Subcutaneous abdominal adipose tissue (tissue), 5 donors: ENCODE data around the gene LMO1.

Source experiments
- H3K27ac ChIP-seq: one replicate; pipeline ENCODE4 v1.7.0; 2013; ENCODE audit warnings: low read depth, mild to moderate bottlenecking, inconsistent platforms, low read length, moderate library complexity
- H3K27me3 ChIP-seq, 5 donors: one replicate each; pipeline ENCODE4 v1.7.0; 2013; ENCODE audit warnings: low read length in 5 of 5, inconsistent platforms in 1 of 5; ENCODE audit not compliant: control insufficient read depth in 5 of 5, insufficient read depth in 4 of 5
- H3K36me3 ChIP-seq, 5 donors: one replicate each; pipeline ENCODE4 v1.7.0; 2013; ENCODE audit warnings: low read length in 5 of 5; ENCODE audit not compliant: control insufficient read depth in 5 of 5, insufficient read depth in 5 of 5
- H3K4me1 ChIP-seq, 5 donors: one replicate each; pipeline ENCODE4 v1.7.0; 2013; ENCODE audit warnings: low read length in 5 of 5, mild to moderate bottlenecking in 3 of 5, moderate library complexity in 1 of 5; ENCODE audit not compliant: control insufficient read depth in 5 of 5, insufficient read depth in 5 of 5
- H3K4me3 ChIP-seq, 5 donors: one replicate each; pipeline ENCODE4 v1.7.0; 2013; ENCODE audit warnings: low read length in 5 of 5, low read depth in 1 of 5
- H3K9ac ChIP-seq, 5 donors: one replicate each; pipeline ENCODE4 v1.7.0; 2013; ENCODE audit warnings: low read length in 5 of 5, mild to moderate bottlenecking in 4 of 5, moderate library complexity in 3 of 5
- H3K9me3 ChIP-seq, 5 donors: one replicate each; pipeline ENCODE4 v1.7.0; 2013; ENCODE audit warnings: low read length in 5 of 5; ENCODE audit not compliant: control insufficient read depth in 5 of 5
- donor health status: healthy.
- donor health status: healthy.
- donor health status: healthy.
- donor health status: healthy.
- donor health status: healthy.

Gene LMO1

DNA sequence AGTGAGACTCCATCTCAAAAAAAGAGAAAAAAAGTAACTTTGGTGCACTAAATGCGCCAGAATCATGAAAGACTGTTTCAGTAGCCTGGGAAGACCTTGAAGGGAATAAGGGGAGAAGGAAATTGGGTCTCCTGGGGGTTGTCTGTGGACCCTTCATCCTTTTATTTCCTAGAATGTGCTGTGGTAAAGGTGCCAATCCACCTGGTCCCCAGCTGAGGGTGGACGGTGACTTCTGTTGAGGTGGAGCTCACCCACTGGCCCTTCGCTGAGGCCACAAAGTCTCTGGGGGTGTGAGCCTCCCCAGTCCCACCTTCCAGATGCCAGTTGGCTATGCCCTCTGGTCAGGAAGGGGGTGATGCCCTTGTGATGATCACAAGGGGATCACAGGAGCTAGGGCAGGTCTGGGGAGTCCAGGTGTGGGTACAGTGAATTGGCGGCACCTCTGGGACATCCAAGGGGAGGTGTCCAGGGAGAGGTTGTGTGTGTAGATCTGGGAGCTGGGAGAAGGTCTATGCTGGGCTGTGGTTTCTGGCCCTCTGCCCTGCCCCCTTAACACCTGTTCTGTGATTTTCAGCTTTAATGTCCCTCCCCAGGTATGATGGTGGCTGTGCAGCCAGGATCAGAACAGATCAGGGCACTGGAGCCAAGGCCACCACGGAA, 34.2 kb upstream of the LMO1 start:
- no peak overlapping the region for H3K9ac ChIP-seq
- H3K27ac ChIP-seq: no peak overlapping the region
- peaks cover 0 to 6% (median 0%) of the 10 kb centered on the region in 5 donors for H3K27me3 ChIP-seq
- no peak overlapping the region for H3K4me3 ChIP-seq
- H3K4me1 ChIP-seq: peaks cover 0 to 19% (median 6%) of the 10 kb centered on the region in 5 donors
- H3K36me3 ChIP-seq: no peaks in the 10 kb centered on the region
- H3K9me3 ChIP-seq: no peaks in the 10 kb centered on the region

GRCh38 chr11:8296872-8297271, 33.2 kb upstream of the LMO1 start:
- H3K9me3 ChIP-seq: no peaks in the 10 kb centered on the region
- peaks cover 0 to 19% (median 6%) of the 10 kb centered on the region in 5 donors for H3K4me1 ChIP-seq
- H3K27me3 ChIP-seq: peaks cover 0 to 6% (median 0%) of the 10 kb centered on the region in 5 donors
- H3K27ac ChIP-seq: no peak overlapping the region
- no peak overlapping the region for H3K4me3 ChIP-seq
- no peak overlapping the region for H3K9ac ChIP-seq
- H3K36me3 ChIP-seq: no peaks in the 10 kb centered on the region

DNA sequence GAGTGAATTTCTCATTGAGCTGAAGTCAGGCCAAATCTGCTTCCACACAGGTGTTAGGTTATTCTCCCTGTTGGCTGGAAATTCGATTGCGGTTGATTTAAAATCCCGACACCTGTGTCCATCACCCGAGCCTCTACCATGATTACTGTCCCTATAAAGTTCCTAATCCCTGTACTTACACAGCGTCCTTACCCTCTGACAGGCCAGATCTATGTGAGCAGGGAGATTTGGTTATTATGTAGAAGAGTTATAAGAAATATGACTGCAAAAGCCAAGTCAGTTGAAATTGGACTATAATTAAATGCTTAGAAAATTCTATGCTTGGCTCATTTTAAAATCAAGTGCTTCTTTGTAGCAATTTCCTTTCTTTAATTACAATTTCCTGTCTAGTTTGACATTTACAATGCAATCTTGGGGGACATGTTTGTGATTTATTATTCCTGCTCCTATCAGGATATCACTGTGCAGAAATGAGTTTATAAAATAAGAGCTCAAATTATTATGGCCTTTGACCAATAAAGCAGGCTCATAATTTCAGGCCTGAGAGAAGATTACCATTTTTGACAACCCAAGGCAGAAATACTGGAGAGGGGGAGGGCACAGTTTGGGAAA, 32.5 kb upstream of the LMO1 start:
- Histone ChIP-seq H3K9ac (no peak overlapping the region), H3K27me3 (peaks cover 0 to under 1% (median 0%) of the 10 kb centered on the region in 5 donors), H3K4me1 (peaks cover 0 to 19% (median 6%) of the 10 kb centered on the region in 5 donors), H3K4me3 (no peak overlapping the region), H3K9me3 (no peaks in the 10 kb centered on the region), H3K27ac (no peak overlapping the region), H3K36me3 (no peaks in the 10 kb centered on the region)

DNA sequence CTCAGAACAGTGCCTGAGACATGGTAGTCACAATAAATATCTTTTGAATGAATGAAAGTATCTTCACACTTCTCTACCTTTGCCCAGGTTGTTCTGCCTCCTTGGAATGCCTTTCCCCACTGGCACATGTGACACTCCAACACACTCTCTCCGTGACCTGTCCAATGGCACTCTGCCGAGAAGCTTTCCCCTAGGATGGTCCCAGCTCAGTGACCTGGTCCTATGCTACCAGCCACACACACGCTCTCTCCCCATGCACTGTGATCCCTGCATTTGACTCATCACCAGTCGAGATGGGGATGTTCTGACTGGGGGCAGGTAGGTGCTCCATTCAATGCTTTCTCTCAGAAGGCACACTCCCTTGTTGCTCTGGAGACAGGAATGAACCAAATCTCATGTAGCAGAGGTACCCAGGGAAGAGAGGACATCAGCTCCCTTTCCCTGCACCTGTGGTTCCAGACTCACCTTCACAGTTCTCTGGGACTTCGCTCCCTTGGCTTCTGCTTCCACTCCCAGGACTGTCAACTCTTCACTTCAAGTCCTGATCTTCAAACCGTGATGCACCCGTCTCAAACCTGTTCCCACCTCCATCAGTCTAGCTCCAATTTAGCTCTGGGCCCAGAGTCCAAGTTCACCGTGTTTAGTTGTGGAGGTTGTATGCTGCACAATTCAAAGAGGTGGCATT, 30.7 kb upstream of the LMO1 start:
- Histone ChIP-seq H3K36me3 (no peaks in the 10 kb centered on the region), H3K27ac (no peak overlapping the region), H3K27me3 (no peaks in the 10 kb centered on the region), H3K4me3 (no peak overlapping the region), H3K9ac (no peak overlapping the region), H3K9me3 (no peaks in the 10 kb centered on the region), H3K4me1 (peaks cover 0 to 31% (median 6%) of the 10 kb centered on the region in 5 donors)

GRCh38 chr11:8293171-8293570, 29.5 kb upstream of the LMO1 start:
- H3K36me3 ChIP-seq: no peaks in the 10 kb centered on the region
- H3K27me3 ChIP-seq: no peaks in the 10 kb centered on the region
- no peaks in the 10 kb centered on the region for H3K9me3 ChIP-seq
- H3K4me1 ChIP-seq: peaks cover 0 to 34% (median 6%) of the 10 kb centered on the region in 5 donors
- H3K27ac ChIP-seq: no peak overlapping the region
- no peak overlapping the region for H3K4me3 ChIP-seq
- no peak overlapping the region for H3K9ac ChIP-seq

- no peak overlapping the region for H3K9ac ChIP-seq
- H3K27ac ChIP-seq: no peak overlapping the region
- no peaks in the 10 kb centered on the region for H3K27me3 ChIP-seq
- no peak overlapping the region for H3K4me3 ChIP-seq
- no peaks in the 10 kb centered on the region for H3K36me3 ChIP-seq
- no peaks in the 10 kb centered on the region for H3K9me3 ChIP-seq
- peaks cover 0 to 34% (median 6%) of the 10 kb centered on the region in 5 donors for H3K4me1 ChIP-seq
These were observed 28.7 kb upstream of the LMO1 start for GRCh38 chr11:8292351-8292750.

GRCh38 chr11:8291421-8292350, 28.0 kb upstream of the LMO1 start:
- Histone ChIP-seq H3K4me3 (no peak overlapping the region), H3K9me3 (no peaks in the 10 kb centered on the region), H3K36me3 (no peaks in the 10 kb centered on the region), H3K9ac (no peak overlapping the region), H3K27me3 (no peaks in the 10 kb centered on the region), H3K4me1 (peaks cover 0 to 31% (median 6%) of the 10 kb centered on the region in 5 donors), H3K27ac (no peak overlapping the region)

DNA sequence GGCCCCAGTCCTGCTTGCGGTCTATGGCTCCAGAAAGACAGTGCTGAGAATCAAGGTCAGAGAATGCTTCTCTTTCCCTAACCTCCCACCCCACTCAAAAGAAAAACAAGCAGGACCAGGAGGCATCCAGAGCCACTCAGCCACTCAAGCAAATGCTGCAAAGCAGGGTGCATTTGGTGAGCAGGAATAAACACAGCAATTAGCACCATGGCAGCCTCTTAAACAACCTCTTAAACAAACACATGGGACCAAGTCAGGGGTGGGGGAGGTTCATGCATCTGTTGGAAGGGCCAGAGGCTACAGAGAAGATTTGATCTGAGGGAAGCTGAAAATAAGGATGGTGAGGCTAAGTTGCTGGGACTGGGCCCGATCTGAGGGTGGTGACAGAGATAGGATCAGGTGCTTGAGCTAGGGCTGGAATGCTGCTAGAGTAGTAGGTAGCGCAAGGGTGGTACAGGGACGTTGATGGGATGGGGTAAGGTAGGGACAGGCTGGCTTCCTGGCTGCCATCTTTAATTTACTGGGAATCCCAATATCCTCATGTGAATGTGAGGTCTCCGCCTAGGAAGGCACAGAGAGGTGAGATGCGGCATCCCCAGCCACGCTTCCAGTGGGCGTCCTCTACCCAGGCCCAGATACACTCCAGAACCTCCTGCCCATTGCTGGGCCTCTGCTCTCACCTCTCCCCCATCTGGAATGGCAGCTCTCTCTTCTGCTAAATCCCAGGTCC, 26.6 kb upstream of the LMO1 start:
- Histone ChIP-seq H3K27me3 (no peaks in the 10 kb centered on the region), H3K4me3 (no peak overlapping the region)

GRCh38 chr11:8289492-8289918, 25.8 kb upstream of the LMO1 start:
- Histone ChIP-seq H3K4me1 (peaks cover 0 to 21% (median 3%) of the 10 kb centered on the region in 5 donors), H3K9me3 (no peaks in the 10 kb centered on the region), H3K4me3 (no peak overlapping the region), H3K36me3 (no peaks in the 10 kb centered on the region), H3K27ac (no peak overlapping the region), H3K27me3 (no peaks in the 10 kb centered on the region), H3K9ac (no peak overlapping the region)

More for the DNA sequence above, 26.6 kb upstream of the LMO1 start:
- H3K9ac ChIP-seq: no peak overlapping the region
- peaks cover 0 to 21% (median 3%) of the 10 kb centered on the region in 5 donors for H3K4me1 ChIP-seq
- H3K27ac ChIP-seq: no peak overlapping the region
- H3K36me3 ChIP-seq: no peaks in the 10 kb centered on the region
- H3K9me3 ChIP-seq: no peaks in the 10 kb centered on the region
